ENCODE measurements around the gene ZMYM4.

Gene ZMYM4

GRCh38 chr1:35316264-35316663 lies 47.8 kb downstream of the ZMYM4 start:
- Histone ChIP-seq H4K20me1 (ENCODE audit: control insufficient read depth, insufficient read depth, low read depth, low read length) (no peaks in the 10 kb centered on the region; the same call in 1 of the 2 replicates), H3K4me2 (ENCODE audit: low read length) (no peak overlapping the region), H3F3A (ENCODE audit: control insufficient read depth, insufficient read depth) (no peaks in the 10 kb centered on the region), H3K9me3 (ENCODE audit: control insufficient read depth, insufficient read depth, low read length) (no peaks in the 10 kb centered on the region), H3K9me2 (replicated peaks; ENCODE audit: control insufficient read depth, low read length) (no peaks in the 10 kb centered on the region), H3K4me1 (ENCODE audit: control insufficient read depth, low read length) (no peaks in the 10 kb centered on the region), H3K4me3 (ENCODE audit: low read length) (no peak overlapping the region), H3K79me2 (ENCODE audit: control insufficient read depth, low read length) (peaks cover 12% of the 10 kb centered on the region; the same call in 1 of the 2 replicates), H3K36me3 (ENCODE audit: control insufficient read depth, low read length) (no peaks in the 10 kb centered on the region), H3K27ac (ENCODE audit: low read depth, low read length) (no peak overlapping the region), H3K27me3 (ENCODE audit: control insufficient read depth, low read length) (no peaks in the 10 kb centered on the region)
- no peak for TF ChIP-seq EZH2phosphoT487 (IDR thresholded peaks at IDR 0.05; ENCODE audit: borderline replicate concordance, low read length)
- no peak for TF ChIP-seq CTCF (IDR thresholded peaks at IDR 0.05; ENCODE audit: low read depth, low read length, poor library complexity, severe bottlenecking)

GRCh38 chr1:35319988-35320713 lies 51.6 kb downstream of the ZMYM4 start:
- Histone ChIP-seq H4K20me1 (ENCODE audit: control insufficient read depth, insufficient read depth, low read depth, low read length) (no peaks in the 10 kb centered on the region; the same call in 1 of the 2 replicates), H3K36me3 (ENCODE audit: control insufficient read depth, low read length) (no peaks in the 10 kb centered on the region; the same call in 1 of the 2 replicates)

GRCh38 chr1:35320937-35321336 lies 52.4 kb downstream of the ZMYM4 start:
- Histone ChIP-seq H3K4me1 (ENCODE audit: control insufficient read depth, low read length) (no peaks in the 10 kb centered on the region), H3K27me3 (ENCODE audit: control insufficient read depth, low read length) (no peaks in the 10 kb centered on the region), H3K4me3 (ENCODE audit: low read length) (no peak overlapping the region), H3K9me3 (ENCODE audit: control insufficient read depth, insufficient read depth, low read length) (no peaks in the 10 kb centered on the region), H3K4me2 (ENCODE audit: low read length) (no peak overlapping the region), H3K27ac (ENCODE audit: low read depth, low read length) (no peak overlapping the region), H3K9me2 (replicated peaks; ENCODE audit: control insufficient read depth, low read length) (no peaks in the 10 kb centered on the region), H3K79me2 (ENCODE audit: control insufficient read depth, low read length) (peaks cover 18% of the 10 kb centered on the region), H4K20me1 (ENCODE audit: control insufficient read depth, insufficient read depth, low read depth, low read length) (no peaks in the 10 kb centered on the region; the same call in 1 of the 2 replicates), H3K36me3 (ENCODE audit: control insufficient read depth, low read length) (no peaks in the 10 kb centered on the region; the same call in 1 of the 2 replicates), H3F3A (ENCODE audit: control insufficient read depth, insufficient read depth) (no peaks in the 10 kb centered on the region)
- TF ChIP-seq CTCF (IDR thresholded peaks at IDR 0.05; ENCODE audit: low read depth, low read length, poor library complexity, severe bottlenecking): no peak

More at GRCh38 chr1:35319988-35320713, 51.6 kb downstream of the ZMYM4 start:
- Histone ChIP-seq H3K27me3 (ENCODE audit: control insufficient read depth, low read length) (no peaks in the 10 kb centered on the region), H3K4me1 (ENCODE audit: control insufficient read depth, low read length) (no peaks in the 10 kb centered on the region), H3K4me2 (ENCODE audit: low read length) (no peak overlapping the region), H3K27ac (ENCODE audit: low read depth, low read length) (no peak overlapping the region), H3K79me2 (ENCODE audit: control insufficient read depth, low read length) (peaks cover 18% of the 10 kb centered on the region), H3F3A (ENCODE audit: control insufficient read depth, insufficient read depth) (no peaks in the 10 kb centered on the region), H3K9me3 (ENCODE audit: control insufficient read depth, insufficient read depth, low read length) (no peaks in the 10 kb centered on the region), H3K4me3 (ENCODE audit: low read length) (no peak overlapping the region), H3K9me2 (replicated peaks; ENCODE audit: control insufficient read depth, low read length) (no peaks in the 10 kb centered on the region)
- TF ChIP-seq EZH2phosphoT487 (IDR thresholded peaks at IDR 0.05; ENCODE audit: borderline replicate concordance, low read length): no peak
- no peak for TF ChIP-seq CTCF (IDR thresholded peaks at IDR 0.05; ENCODE audit: low read depth, low read length, poor library complexity, severe bottlenecking)
